ENCODE results near the gene SMARCD1.

- no peak for TF ChIP-seq CTCF (conservative IDR thresholded peaks at IDR 0.05; ENCODE audit: low read depth, low read length)
- TF ChIP-seq EZH2 (IDR thresholded peaks at IDR 0.05; ENCODE audit: borderline replicate concordance, low read depth, low read length, poor library complexity, severe bottlenecking) = no peak
These were observed 23.0 kb upstream of the SMARCD1 start for GRCh38 chr12:50061946-50062686.

All from A673 (cell line).